Measurements from ENCODE around the gene SERPINH1.

SERPINH1 gene

DNA sequence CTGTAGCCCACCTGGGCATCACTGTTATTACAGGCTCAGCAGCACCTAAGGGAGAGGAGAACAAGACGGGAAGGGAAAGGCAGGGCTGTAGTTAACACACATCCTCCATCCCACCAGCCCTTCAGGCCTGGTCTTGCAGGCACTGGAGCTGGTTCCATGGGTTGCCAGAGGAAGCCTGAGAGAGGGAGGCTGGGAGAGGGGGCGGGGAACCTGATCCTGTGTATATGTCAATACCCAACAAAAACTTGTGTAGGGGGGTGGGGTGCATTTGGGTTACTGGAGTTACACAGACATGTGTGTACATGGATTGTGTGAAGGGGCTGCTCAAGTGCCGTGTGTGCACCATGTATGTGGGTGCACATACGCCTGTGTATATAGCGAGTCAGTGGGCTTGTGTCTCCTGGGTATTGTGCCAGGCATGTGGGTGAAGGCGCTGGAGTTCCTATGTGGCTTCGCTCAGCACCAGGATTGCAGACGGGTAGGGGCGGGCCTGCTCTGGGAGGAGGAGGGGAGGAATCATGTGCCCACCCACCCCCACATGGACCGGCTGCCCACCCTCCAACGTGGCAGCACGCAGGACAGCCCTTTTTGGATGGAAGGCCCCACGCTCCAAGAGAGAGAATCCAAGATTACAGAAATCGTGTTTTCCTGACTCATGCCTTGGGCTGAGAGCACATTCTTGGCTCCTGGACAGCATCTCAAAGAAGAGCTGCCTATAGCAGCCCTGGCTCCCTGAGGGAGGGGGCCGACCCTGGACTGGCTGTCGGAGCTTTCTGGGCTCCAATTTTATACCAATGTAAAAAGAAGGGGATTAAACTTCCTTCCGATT lies 4.2 kb upstream of the SERPINH1 start:
- peak; percentile 87 for DNase-seq

GRCh38 chr11:75558939-75559843 lies 2.9 kb upstream of the SERPINH1 start:
- DNase-seq, result peak; percentile 89

DNA sequence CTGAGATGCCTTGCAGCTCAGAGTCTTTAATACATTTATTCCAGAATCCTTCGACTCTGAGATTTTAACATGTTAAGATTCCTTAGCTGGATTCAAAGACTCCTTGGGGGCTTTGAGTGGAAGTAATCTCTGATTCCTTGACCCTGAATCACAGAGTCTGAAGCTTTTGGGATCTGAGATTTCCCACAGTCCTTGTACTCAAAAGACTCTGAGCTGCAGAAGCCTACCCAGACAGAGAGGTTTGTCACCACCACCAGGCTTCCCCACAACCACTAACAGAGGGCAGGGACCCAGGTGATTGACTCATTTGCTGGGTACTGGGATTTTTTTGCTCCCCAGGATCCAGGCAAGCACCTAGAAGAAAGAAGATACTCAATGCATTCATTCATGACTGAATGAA lies 1.4 kb upstream of the SERPINH1 start:
- DNase-seq, result no peak

GRCh38 chr11:75561426-75562047 lies 516 bp upstream of the SERPINH1 start:
- DNase-seq, result no peak

DNA sequence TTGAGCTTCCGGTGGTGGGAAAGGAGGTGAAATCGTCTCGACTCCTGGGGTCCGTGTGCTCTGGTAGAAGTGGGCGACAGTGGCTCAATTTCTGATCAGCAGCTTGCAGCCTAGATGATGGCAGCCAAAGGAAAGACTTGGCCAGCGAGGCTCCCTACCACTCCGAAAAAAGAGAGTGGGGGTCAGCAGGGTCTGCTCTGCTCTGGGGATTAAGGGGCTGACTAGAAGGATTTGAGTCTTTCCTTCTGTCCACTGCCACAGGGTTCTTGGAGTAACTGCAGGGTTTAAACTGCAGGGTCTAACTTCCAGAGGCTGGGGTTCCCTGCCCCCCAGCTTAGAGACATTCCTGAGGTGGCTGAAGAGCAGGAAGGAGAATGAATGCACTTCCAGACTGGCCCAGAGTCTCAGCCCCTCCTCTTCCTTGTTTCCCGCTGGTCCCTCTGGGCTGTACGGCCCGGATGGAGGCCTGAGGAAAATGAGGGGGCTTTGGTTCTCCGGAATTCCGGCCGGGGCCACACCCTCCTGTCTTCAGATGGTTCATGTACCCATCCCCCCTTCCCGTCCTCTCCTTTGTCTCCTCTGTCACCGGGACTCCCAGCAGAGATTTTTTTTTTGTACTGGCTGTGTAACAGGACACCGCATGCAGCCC lies 907 bp downstream of the SERPINH1 start:
- peak; percentile 85 for DNase-seq

DNA sequence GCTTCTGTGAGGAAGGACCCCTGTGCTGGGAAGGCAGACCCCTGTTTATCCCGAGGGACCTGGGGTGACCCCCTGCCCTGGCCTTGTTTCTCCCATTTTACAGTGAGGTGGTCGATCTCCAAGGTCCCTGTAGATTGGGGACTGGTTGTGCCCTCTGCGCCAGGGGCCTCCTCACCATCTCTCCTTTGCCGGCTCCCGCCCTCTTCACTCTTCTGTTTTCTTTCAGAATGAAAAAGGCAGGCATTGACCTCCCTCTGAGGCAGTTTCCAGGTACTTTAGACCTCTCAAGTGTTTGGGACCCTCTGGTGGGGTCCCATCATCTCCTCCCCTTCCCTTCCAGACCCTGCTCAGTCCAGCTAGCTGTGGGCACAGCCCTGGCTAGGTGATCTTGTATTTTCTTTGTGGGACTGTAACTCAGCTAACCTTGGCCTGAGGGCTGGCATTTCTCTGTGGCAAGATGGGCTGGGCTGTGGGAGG lies 1.5 kb downstream of the SERPINH1 start:
- no peak for DNase-seq

GRCh38 chr11:75563978-75564552 lies 2.0 kb downstream of the SERPINH1 start:
- DNase-seq, result peak; percentile 90

GRCh38 chr11:75565221-75565814 lies 3.3 kb downstream of the SERPINH1 start:
- no peak for DNase-seq

DNA sequence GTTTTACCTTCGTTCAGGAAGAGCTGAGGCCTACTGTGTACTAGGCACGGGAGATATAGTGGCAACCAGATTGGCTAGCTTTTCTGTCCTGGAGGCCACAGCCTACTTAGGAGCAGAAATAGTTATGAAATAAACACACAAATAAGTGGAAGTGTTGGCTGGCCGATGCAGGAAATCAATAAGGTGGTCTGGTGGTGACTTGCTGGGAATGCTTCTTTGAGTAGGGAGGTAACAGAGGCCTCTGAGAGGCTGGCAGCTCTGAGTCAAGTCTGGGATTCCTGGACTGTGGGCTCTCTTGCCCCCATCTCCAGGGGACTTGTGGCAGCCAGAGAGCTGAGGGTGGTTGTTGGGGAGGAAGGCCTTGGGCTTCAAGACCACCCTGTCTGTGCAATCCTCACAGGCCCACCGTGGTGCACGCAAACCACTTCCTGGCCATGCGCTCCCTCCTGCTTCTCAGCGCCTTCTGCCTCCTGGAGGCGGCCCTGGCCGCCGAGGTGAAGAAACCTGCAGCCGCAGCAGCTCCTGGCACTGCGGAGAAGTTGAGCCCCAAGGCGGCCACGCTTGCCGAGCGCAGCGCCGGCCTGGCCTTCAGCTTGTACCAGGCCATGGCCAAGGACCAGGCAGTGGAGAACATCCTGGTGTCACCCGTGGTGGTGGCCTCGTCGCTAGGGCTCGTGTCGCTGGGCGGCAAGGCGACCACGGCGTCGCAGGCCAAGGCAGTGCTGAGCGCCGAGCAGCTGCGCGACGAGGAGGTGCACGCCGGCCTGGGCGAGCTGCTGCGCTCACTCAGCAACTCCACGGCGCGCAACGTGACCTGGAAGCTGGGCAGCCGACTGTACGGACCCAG lies 4.1 kb downstream of the SERPINH1 start:
- no peak for DNase-seq

- DNase-seq, result no peak
Measured at GRCh38 chr11:75566763-75567279, 4.8 kb downstream of the SERPINH1 start.

GRCh38 chr11:75567971-75568370 lies 5.9 kb downstream of the SERPINH1 start:
- no peak for DNase-seq

- DNase-seq, result no peak
Measured at GRCh38 chr11:75568616-75569219, 6.7 kb downstream of the SERPINH1 start.

GRCh38 chr11:75570559-75571139 lies 8.6 kb downstream of the SERPINH1 start:
- no peak for DNase-seq

GRCh38 chr11:75571625-75572024 lies 9.6 kb downstream of the SERPINH1 start:
- no peak for DNase-seq

DNA sequence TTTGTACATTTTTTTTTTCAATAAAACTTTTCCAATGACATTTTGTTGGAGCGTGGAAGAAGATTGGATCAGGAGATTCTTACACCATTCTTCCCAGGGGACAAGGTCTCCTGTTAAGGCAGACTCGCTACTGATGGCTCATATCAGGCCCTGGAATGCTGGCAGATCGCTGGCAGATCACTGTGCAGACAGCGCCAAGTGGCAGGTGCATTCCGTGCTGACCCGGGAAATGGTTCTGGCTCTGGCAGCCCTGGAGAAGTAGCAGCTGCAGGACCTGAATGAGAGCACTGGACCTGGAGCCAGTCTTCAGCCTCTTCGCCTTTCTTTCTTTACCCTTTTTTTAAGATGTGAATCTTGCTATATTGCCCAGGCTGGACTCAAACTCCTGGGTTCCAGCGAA lies 10.7 kb downstream of the SERPINH1 start:
- DNase-seq, result no peak

DNA sequence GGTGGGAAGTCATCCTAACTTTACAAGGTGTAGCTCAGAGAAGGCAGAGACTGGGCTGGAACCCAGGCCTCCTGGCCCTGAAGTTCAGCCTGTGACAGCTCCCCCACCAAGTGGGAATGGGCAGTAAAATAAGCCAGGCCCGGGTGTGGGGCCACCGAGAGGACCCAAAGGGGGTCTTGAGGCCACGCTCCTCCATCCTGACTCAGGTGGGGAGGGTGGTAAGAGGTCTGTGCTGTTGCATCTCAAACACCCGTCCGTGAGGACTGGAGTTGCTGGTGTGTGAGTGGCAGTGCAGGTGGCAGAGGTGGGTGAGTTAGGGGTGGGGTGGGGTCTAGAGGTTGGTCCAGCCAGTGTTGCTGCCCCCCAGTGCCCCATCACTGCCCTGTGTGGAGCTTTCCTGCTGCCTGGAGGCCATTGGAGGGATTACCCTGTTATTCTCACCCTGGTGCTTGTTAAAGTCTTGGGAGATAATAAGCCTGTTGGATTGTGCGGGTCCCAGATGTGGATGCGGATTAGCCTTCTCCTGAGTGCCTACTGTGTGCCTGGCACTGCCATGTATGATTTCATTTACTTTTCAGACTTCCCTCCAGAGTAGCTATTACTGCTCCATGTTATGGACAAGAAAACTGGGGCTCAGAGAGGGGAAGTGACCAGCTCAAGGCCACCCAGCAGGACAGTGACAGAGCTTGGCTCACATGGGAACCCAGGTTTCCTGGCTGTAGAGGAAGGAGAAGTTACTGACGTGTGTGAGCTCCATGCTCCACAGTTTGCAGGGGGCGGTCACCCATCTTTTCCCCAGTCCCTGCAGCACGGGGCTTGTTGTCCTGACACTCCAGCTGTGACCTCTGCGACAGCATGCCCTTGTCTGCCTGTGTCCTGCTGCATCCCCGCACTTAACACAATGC lies 12.9 kb downstream of the SERPINH1 start:
- no peak for DNase-seq

DNA sequence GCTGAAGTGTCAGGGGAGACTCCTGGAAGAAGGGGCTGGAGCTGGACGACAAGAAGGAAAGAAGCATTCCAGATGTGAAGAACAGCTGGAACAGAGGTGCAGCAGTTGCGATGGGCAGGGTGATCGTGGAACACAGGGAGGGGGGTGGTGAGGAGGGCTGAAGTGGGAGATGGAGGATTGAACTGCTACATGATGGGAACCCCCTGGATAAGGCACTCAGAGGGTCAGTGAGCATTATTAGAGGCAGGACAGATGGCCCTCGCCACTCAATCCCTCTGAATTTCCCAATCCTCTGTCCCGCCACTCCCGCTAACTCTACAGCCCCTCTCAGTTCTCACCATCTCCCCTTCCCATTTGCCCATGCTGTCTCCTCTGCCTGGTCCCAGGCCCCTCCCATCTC lies 14.0 kb downstream of the SERPINH1 start:
- DNase-seq, result no peak

GRCh38 chr11:75576499-75576918 lies 14.5 kb downstream of the SERPINH1 start:
- peak; percentile 59 for DNase-seq

- peak; percentile 37 for DNase-seq
Measured at GRCh38 chr11:75577207-75577606, 15.2 kb downstream of the SERPINH1 start.

All from right hindlimb (tissue), 1 donor.